OCI-LY7 (cell line): ENCODE results near the gene DOCK4.

Experiments used
- EZH2phosphoT487 ChIP-seq: fragments of 200-600 bp; sonication (generic); IDR thresholded peaks from 2 replicates; pipeline ENCODE4 v1.6.1; 2018; ENCODE audit warnings: low read depth, borderline replicate concordance, mild to moderate bottlenecking, mixed run types, antibody characterized with exemption, low read length, moderate library complexity, mixed read lengths
- TF ChIP-seq, protein P1 (sequence below): fragments of 200-600 bp; sonication (generic); conservative IDR thresholded peaks from 2 replicates; pipeline ENCODE4 v1.5.1; 2014; ENCODE audit warnings: mild to moderate bottlenecking, antibody characterized with exemption, low read length, moderate library complexity, mixed read lengths

DNA sequence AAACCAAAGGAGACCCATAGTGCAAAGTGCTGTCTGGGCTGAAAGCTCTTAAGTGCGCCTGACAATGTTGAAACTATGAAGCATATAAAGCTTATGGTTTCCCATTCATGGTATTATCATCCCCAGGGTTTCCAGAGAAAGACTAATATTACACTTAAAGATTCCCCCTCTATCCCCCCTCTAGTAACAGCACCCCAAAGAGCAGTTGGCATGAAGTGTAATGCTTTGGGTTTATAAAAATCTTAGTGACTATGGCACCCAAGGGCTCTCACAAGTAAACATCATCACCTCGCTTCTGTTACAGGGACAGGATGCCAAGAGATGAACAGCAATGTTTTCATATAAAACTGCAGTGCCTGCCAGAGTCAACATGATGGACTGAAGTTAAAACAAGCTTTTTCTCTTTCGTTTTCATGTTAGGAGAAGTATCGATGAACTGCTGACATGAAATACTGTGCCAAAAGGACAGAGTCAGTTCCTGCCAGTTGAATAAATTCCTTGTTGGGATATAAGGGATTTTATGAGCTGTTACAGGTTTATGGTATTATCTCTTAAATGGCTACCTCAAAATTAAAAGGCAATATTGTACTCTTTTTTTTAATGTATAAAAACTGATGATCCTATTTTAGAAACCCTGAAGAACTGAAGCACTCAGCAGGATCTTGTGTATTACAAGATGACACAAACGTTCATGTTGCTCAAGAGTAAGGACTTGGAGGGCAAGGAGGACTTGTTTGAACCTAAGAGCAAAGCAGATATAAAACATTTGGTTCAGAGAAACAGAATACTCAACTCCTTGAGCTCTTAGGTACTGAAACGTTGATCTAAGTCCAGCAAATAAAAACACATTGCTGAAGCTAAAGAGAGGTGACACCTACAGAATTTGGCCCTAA is 440.2 kb downstream of the DOCK4 start:
- TF ChIP-seq, protein P1, sequence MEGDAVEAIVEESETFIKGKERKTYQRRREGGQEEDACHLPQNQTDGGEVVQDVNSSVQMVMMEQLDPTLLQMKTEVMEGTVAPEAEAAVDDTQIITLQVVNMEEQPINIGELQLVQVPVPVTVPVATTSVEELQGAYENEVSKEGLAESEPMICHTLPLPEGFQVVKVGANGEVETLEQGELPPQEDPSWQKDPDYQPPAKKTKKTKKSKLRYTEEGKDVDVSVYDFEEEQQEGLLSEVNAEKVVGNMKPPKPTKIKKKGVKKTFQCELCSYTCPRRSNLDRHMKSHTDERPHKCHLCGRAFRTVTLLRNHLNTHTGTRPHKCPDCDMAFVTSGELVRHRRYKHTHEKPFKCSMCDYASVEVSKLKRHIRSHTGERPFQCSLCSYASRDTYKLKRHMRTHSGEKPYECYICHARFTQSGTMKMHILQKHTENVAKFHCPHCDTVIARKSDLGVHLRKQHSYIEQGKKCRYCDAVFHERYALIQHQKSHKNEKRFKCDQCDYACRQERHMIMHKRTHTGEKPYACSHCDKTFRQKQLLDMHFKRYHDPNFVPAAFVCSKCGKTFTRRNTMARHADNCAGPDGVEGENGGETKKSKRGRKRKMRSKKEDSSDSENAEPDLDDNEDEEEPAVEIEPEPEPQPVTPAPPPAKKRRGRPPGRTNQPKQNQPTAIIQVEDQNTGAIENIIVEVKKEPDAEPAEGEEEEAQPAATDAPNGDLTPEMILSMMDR, result no peak
- no peak for TF ChIP-seq EZH2phosphoT487
